Hypothalamus (tissue), 51 donors: ENCODE data around the gene XNDC1N.

ENCODE experiments used
- DNase-seq, 51 donors: peaks; one replicate each; lab custom pipeline; 2025; lab: John Stamatoyannopoulos, UW

The XNDC1N gene

DNA sequence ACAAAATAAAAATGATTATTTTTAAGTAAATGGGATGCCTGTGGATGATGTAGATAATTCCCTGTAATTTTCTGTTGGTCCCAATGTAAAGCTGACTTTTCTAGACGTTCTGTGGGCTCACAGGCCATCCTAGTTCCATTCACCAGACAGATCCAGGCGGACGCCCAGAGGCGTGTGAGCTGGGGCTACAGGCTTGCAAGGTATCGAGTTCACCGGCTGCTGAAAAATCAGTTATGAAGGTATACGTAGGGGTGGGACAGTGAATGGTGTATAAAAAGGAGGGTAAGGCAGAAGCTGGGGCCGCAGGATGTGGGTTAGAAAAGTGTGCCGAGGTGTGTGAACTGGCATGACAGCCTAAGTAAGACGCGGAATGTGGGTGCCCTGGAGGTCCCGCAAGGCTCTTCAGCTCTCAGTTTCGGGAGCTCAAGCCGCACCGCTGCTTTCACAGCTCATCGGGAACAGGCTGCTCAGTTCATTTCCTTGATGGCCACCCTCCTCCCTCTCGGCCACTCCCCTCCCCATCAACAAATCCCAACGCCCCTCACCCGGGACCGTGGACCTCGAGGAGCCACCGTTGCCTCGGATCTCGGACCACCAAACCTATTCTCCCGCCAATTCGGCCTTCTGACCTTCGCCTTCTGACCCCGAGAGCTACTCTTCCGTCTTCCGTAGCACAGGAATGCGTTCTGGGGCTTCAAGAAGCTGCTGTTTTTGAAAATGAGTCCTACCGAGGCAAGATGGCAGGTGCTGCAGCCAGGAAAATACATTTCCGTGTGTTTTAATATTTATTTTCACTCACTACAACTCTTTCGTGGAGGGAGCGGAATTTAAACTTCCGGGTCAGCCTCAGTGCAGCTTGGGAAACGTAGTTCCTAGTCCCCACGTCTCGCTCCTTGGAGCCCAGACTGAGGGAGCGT lies at the start of gene XNDC1N:
Gene XNDC1N, minus strand, starts transcription at position 775 of the 917 bp plus-strand sequence. CDS start 5,241 bp downstream, outside the sequence.
- peak in 50 of 51 donors; percentile 16 to 99 (median 80) for DNase-seq

DNA sequence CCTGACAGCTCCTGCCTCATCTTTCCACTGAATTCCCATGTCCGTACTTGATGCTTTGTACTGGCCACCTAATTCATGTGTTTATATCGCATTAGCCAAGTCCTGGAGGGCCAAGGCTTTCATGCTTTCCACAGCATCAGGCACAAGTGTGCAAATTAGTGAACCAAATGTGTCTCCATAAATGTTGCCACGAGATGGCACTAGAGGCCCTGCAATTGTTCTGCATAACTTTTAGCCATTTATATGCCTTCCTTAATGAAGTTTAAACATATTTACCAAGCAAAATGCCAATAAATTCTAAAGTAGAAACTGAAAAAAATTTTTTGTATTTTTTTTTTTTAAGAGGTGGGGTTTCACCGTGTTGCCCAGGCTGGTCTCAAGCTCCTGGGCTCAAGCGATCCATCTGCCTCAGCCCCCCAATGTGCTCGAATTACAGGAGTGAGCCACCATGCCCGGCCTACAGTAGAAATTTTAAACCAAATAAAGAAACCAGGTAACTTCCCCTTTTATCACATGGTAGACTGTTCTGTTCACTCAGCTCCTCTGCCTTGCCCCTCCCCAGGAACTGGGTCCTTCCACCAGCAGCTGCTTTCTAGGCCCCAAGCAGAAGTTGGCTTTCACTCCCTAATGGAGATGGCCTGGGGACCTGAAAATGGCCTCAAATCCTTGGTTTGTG lies 49.5 kb upstream of the XNDC1N start:
- peak in 18 of 51 donors; percentile 17 to 74 (median 53) for DNase-seq

- no peak for DNase-seq
Measured at GRCh38 chr11:71977090-71977489, 48.7 kb upstream of the XNDC1N start.

- no peak for DNase-seq
Measured at GRCh38 chr11:71976551-71976950, 48.2 kb upstream of the XNDC1N start.

GRCh38 chr11:71971680-71972079 lies 43.3 kb upstream of the XNDC1N start:
- DNase-seq: no peak

DNA sequence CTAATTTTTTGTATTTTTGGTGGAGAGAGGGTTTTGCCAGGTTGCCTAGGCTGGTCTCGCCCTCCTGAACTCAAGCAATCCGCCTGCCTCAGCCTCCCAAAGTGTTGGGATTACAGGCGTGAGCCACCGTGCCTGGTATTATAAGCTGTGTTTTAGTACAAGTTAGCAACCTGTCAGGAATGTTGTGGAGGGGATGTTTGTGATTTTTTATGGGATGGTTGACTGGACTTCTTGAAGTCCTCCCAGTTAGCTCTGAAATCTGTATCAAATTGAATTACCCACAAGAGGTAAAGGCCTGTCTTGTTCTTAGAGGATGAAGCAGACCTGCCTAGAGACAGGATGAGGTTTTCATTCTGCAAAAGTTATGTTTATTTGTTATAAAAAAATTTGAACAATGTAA lies 36.2 kb upstream of the XNDC1N start:
- no peak for DNase-seq

GRCh38 chr11:71963468-71963867 lies 35.1 kb upstream of the XNDC1N start:
- no peak for DNase-seq

GRCh38 chr11:71962428-71963038 lies 34.1 kb upstream of the XNDC1N start:
- no peak for DNase-seq

DNA sequence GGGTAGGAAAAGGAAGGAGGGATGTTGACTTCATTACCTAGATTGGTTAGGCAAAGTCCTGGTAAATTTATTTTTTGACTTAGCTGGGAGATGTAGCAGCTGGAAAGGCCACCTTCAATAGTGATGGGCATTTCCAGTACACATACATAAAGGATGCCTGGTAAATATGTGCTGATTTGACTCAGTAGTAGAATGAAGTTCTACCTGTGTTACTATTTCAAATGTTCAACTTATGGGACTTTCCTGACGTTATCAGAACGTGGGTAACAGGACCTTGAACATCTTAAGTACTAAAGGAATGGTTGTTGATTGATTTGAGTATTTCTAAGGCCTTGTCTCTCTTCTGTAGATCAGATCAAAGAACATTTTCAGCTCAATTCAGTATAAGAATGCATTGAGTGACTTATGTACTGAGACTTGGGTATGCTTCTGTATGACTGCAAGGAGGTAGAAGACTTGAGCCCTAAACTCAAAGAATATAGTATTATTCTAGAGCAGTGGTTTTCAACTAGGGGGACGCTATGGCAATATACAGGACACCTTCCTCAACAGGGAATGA lies 27.6 kb upstream of the XNDC1N start:
- no peak for DNase-seq

DNA sequence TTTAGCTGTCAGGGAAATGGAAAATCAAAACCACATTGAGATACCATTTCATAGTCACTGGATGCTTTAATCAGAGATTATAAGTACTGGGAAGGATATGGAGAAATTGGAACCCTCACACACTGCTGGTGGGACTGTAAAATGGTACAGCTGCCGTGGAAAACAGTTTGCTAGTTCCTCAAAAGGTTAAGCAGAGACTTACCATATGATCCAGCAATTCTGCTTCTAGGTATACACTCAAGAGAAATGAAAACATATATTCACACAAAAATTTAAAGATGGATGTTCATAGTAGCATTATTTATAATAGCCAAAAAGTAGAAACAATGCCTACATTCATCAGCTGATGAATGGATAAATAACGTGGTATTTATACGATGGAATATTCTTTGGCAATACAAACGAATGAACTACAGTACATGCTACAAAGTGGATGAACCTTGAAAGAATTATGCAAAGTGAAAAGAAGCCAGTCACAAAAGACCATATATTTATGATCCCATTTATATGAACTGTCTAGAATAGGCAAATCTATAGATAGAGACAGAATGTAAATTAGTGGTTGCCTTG lies 23.4 kb upstream of the XNDC1N start:
- no peak for DNase-seq

- DNase-seq: no peak
Measured at GRCh38 chr11:71949034-71949433, 20.6 kb upstream of the XNDC1N start.

DNA sequence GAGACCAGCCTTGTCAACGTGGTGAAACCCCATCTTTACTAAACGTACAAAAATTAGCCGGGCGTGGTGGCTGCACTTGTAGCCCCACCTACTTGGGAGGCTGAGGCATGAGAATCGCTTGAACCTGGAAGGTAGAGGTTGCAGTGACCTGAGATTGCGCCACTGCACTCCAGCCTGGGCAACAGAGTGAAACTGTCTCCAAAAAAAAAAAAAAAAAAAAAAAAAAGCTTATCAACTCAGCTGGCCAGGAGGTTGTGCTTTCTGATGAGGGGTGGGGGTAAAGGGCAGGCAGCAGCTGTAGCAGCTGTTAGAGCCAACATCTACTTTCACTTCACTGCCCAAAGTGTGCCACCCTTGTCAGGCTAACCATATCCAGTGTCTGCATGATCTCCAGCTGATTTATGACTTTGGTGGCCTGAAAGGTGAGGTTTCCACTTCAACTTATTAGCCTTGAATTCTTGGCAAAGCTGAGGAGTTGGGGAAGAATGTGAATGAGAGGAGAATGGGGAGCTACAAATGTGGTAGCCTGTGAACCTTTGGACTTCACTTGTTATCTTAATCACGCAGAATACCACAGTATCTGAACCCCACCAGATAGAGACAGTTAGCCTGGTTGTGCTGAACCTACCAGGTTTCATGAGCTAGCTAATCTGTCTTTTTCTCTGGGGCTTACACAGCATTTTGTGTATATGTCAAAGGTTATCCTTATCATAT lies 20.1 kb upstream of the XNDC1N start:
- DNase-seq: no peak

DNA sequence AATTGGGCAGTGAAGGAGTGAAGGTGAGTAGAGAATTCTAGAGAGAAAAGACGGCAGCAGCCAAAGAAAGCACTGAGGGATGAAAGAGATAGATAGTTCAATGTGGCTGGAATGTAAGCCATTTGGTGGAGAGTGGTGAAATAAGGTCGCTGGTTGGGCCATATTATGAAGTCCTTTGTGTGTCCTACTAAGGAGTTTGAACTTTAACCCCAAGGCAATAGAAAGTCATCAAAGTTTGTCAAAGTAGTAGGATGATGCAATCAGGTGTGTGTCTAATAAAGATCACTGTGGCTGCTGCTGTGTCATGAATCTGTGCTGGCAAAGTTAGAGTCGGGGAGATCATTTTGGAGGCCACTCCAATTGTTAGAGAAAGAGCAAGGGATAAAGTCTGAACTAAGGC lies 19.1 kb upstream of the XNDC1N start:
- DNase-seq: no peak

DNA sequence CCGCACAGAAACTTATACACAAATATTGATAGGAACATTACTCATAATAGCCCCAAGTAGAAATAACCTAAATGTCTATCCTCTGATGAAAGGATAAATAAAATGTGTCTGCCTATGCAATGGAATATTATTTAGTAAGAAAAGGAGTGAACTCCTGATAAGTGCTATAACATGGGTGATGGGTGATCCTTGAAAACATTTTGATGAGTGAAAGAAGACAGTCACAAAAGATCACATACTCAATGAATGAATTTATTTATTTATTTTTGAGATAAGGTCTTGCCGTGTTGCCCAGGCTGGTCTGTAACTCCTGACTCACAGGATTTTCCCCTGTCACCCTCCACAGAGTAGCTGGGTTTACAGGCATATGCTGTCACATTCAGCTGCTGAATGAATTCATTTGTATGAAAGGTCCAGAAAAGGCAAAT lies 17.8 kb upstream of the XNDC1N start:
- no peak for DNase-seq

DNA sequence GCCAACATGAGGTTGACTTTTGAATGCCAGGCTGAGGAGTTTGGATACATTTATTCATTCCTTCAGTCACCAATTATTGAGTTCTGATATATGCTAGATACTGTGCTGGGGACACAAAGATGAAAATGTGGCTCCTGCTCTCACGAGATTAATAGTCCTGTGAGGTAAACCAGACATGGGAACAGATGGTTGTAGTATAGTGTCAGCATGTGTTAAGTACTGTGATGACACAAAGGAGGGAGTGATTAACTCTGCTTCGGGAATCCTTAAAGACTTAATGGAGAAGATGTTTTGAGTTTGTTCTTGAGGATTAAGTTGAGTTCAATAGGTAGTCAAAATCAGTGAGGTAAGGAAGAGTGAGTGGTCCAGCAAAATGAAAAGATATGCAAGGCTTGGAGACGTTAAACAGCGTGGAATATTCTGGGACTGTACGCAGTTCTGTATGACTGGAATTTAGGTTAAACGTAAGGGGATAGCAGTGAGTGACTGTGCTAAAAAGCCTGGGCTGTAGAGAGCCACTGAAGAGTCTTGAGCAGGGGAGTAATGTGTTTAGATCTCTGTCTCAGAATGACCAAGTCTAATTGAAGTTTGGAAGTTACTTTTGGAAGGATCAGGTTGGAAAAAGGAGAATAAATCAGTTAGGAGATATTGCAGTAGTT lies 12.3 kb upstream of the XNDC1N start:
- DNase-seq: no peak

DNA sequence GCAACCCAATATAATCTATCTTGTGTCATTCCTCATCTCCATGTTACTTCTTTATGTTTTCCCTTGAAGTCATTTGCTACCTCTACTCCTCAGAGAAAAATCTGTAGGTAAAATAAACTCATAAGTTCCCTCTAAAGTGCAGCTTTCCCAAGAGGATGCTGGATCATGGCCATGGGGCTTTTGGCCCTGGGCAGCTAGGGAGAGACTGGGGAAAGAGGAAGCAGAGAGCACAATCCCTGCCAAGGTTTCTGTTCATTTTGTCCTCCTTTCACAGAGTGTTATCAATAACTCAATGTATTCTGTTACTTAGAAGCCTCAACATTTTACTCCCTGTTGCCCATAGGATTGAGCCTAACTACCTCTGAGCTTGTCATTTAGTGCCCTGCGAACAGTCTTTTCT lies 9.4 kb upstream of the XNDC1N start:
- peak in 3 of 51 donors; percentile 2 to 10 (median 8) for DNase-seq

GRCh38 chr11:71936825-71937224 lies 8.4 kb upstream of the XNDC1N start:
- DNase-seq: no peak

- DNase-seq: no peak
Measured at GRCh38 chr11:71935338-71935925, 7.0 kb upstream of the XNDC1N start.

- no peak for DNase-seq
Measured at GRCh38 chr11:71934213-71934612, 5.8 kb upstream of the XNDC1N start.
